IPS DF 4.7 (cell line): ENCODE data around the gene HAO2.
"Not testable (repeated sequence)": the region's sequence is repeated elsewhere in the genome, so short reads cannot be mapped to it uniquely, and the experiment has no call there.

Source experiments
- DNase-seq: peaks from one replicate; pipeline ENCODE4 v3.0.0-alpha.2; 2013; ENCODE audit warnings: low spot score; ENCODE audit errors: extremely low read depth

The HAO2 gene

GRCh38 chr1:119345398-119345797 is 23.2 kb upstream of the HAO2 start:
- no peak for DNase-seq

DNA sequence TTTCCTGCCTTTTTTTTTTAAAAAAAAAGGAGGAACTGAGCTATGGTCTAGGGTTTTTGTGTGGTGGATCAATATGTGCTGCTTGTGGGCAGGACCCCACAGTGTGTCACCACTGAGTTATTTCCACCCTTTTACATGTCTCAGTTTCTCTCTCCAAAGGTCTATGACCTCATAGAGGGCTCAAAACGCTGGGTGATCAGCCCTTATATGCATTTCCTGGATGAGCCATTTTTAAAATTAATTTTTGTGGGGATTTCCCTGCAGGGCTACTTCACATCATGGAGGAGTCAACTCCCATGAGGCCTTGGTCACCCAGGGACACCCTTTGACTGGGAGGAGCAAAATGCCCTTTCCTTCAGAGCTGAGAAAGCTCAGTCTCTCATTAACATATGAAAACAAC is 20.7 kb upstream of the HAO2 start:
- no peak for DNase-seq

- DNase-seq, result no peak
These were observed 19.6 kb upstream of the HAO2 start for GRCh38 chr1:119348941-119349340.

DNA sequence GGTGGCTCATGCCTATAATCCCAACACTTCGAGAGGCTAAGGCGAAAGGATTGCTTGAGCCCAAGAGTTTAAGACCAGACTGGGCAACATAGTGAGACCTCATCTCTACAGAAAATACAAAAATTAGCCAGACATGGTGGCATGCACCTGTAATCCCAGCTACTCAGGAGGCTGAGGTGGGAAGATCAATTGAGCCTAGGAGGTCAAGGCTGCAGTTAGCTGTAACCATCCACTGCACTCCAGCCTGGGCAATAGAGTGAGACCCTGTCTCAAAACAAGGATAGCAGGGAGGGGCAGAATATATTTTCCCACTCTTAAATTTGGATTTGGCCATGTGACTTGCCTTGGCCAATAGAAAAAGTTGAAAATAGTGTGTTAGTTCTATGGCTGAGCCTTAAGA is 17.7 kb upstream of the HAO2 start:
- DNase-seq, result not testable (repeated sequence)

DNA sequence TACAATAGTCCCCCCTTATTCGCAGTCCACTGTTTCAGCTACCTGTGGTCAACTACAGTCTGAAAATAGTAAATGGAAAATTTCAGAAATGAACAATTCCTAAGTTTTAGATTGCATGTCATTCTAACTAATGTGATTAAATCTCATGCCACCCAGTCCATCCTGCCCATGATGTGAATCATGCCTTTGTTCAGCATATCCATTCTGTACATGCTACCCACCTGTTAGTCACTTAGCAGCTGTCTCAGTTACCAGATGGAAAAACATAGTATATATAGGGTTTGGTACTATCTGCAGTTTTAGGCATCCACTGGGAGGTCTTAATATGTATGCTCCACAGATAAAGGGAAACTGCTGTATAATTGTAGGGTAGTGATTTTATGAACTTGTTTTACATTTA is 16.6 kb upstream of the HAO2 start:
- DNase-seq, result no peak

- DNase-seq, result no peak
These were observed 14.7 kb upstream of the HAO2 start for GRCh38 chr1:119353836-119354235.

DNA sequence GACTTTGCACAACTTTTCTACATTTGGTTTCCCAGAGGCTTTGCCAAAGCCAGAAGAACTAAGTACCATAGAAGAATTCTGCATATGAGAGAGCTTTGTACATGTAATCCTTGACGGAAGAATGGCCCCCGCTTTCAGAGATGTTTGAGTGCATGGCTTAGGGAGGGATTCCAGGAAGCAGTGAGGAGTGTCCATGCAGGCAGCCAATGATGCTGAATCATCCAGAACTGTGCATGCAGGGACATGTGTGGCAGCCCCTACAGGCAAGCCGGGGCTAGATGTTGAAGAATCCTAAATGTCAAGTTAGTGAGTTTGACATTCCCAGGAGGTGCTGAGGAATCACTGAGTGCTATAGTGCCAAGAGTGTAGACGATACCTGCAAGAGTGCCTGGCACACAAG is 9.9 kb upstream of the HAO2 start:
- DNase-seq, result no peak

DNA sequence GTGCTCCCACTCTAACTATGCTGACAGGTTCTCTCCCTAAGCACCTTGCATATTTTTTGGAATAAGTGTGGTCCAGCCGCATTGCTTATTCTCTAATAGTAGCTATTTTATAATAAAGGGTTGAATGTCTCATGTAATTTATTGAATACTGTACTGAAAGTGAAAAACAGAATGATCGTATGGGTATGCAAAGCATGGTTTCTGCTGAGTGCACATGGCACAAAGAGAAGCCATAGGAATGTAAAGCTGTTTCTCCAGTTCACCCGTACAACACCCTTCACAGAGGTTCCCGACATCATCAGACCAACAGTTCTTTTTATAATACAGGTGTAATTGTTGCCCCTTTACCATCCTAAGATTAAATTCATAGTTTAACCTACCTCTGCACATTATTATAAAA is 8.9 kb upstream of the HAO2 start:
- DNase-seq, result no peak

DNA sequence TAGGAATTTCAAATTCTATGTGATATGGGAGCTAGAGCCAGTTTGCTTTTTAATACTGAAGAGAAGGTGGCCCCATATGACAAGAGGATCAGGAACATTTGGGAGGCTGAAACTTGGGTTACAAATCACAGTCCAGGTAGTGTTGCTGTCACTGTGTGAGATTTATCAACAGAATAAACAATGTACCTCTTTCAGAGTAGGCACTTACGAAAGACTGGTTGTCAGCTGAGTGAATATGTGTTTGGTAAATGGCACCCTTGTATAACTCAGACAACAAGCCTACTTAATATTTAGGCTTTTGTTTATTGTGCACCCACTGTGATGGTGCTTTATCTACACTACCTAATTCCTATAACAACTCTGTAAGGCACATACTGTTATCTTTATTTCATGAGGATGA is 7.4 kb upstream of the HAO2 start:
- DNase-seq, result no peak

GRCh38 chr1:119361620-119362344 is 6.8 kb upstream of the HAO2 start:
- DNase-seq, result no peak

DNA sequence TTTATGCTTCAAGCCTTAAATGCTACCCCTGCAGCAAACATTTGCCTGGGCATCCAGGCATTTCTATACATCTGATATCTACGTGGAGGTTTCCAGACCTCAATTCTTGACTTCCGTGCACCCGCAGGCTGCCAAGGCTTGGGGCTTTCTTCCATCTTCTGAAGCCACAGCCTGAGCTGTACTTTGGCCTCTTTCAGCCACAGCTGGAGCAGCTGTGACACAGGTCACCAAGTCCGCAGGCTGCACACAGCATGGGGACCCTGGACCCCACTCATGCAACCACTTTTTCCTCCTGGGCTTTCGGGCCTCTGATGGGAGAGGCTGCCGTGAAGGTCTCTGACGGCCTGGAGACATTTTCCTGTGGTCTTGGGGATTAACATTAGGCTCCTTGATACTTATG is 5.4 kb upstream of the HAO2 start:
- DNase-seq, result no peak

- DNase-seq, result no peak
These were observed 3.9 kb upstream of the HAO2 start for GRCh38 chr1:119364640-119365039.

DNA sequence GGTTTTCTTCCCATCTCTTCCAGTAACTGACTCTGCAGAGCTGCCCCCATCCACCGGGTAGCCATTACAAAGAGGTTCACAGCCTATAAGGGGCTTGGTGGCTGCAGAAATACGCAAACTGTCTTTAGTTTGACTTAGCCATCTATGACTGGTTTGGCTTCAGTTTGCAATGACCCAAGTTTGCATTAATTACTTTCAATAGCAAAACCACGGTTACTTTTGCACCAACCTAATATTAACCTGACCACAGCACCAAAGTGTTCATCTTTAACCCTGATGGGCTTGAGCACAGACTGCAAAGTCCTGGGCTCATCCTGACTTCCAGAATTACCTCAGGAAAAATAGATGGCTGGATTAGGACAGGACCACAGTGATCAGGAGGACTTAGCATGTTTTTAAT is 2.2 kb upstream of the HAO2 start:
- no peak for DNase-seq

DNA sequence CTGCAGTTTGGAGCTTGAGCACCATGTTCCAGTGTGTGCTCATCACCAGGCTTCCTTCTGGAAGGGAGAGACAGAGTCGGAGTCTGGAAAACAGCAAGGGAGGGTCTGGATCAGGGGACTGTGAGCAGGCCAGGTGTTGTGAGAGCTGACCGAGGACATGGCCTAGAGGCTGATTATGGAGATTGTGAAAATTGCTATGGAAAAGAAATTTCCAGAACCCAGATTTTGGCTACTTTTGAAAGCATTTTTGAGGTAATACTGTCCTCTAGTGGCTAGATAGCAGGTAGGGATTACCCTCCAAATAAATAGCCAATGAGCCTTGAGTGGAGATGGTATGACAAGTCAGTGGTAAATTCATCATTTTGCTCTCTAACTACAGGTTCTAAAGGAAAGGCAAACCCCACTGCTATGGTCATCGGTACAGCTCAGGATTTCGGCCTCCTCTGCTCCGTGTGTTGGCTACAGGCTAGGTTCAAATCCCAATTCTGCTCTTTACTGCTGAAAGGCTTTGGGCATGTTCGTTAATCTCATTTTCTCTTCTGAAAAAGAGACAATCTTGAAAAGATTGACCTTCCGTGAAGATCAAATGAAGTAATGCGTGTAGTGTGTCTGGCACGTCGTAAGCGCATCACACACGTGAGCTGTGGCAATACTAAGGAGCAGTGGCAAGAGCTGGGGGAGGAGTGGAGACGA is 1.0 kb upstream of the HAO2 start:
- DNase-seq, result peak; percentile 38

- no peak for DNase-seq
These were observed 2.2 kb downstream of the HAO2 start for GRCh38 chr1:119370748-119371147.

DNA sequence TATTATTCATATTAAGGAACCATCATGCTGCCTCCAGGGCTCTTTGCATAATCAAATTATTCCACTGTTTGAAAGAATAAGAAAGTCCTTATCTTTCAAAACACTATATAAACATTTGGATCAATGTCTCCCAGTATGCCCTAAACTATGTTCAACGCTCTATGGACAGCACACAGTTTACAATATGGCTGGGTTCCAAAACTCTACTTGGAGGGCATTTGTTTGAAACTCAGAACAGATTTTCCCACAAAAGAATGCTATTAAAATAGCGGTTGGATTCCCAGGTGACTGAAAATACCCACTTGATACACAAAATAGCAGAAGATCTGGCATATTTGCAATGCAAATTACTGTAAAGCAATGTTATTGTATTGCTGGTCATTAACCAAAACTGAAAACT is 3.2 kb downstream of the HAO2 start:
- no peak for DNase-seq

DNA sequence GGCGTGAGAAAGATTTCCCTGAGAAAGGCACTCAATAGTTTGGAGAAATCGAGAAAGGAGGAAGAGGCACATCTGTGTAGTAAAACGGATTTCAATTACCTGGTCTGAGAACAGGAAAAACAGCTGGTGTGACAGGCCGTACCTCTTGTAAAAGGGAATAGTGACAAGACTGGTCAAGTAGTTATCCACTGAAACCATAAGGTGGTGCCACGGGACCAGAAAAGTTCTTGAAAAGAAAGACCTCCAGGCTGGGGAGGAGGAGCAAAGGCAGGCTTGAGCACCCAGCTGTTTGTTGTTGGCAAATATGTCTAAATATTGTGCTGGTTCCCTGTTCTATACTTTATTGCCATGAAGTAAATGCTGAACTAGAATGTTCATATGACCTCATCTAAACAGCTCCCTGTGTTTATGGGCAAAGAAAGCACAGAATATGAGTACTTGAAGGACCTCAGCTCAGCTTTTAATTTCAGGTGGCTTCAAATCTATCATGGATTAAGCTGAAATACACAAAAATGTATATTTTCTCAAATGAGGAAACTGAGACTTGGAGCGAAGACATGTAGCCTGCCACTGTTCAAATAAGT is 4.0 kb downstream of the HAO2 start:
- DNase-seq, result peak; percentile 51

- DNase-seq, result no peak
These were observed 4.9 kb downstream of the HAO2 start for GRCh38 chr1:119373465-119373864.

- DNase-seq, result no peak
These were observed 5.8 kb downstream of the HAO2 start for GRCh38 chr1:119374208-119374874.

DNA sequence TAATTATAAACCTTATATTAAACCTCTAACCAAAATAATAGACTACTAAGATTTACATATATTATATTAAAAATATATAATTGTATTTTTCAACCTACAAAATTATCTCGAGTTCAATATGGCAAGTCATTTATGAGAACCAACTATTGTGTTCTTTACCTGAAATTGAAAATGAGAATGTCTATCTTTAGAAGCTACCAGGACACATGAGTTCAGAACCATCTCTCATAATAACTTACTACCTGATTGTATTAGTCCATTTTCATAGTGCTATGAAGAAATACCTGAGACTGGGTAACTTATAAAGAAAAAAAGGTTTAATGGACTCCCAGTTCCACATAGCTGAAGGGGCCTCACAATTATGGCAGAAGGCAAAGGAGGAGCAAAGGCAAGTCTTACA is 6.8 kb downstream of the HAO2 start:
- no peak for DNase-seq

DNA sequence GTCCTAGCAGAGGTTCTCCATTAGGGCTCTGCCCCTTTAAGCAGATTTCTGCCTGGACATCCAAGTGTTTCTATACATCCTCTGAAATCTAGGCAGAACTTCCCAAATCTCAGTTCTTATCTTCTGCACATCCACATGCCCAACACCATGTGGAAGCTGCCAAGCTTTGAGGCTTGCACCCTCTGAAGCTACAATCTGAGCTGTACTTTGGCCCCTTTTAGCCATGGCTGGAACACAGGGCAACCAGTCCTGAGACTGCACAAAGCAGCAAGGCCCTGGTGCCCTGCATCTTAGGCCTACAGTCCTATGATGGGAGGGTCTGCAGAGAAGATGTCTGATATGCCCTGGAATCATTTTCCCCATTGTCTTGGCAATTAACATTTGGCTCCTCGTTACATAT is 8.0 kb downstream of the HAO2 start:
- DNase-seq, result no peak

DNA sequence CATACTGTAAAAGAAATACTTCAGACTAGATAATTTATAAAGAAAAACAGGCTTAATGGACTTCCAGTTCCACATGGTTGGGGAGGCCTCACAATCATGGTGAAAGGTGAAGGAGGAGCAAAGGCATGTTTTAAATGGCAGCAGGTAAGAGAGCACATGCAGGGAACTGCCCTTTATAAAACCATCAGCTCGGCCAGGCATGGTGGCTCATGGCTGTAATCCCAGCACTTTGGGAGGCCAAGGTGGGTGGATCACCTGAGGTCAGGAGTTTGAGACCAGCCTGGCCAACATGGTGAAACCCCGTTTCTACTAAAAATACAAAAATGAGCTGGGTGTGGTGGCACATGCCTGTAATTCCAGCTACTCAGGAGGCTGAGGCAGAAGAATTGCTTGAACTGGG is 9.0 kb downstream of the HAO2 start:
- DNase-seq, result not testable (repeated sequence)
